Breast epithelium (tissue), 3 donors: ENCODE data around the gene PADI4.

Experiments used
- POLR2A ChIP-seq: fragments of 450-650 bp; IDR thresholded peaks from one replicate; pipeline ENCODE4 v1.6.1; 2016; ENCODE audit warnings: antibody characterized with exemption, mild to moderate bottlenecking, moderate library complexity
- POLR2AphosphoS5 ChIP-seq, 3 donors: sonication (generic); formaldehyde crosslinking; IDR thresholded peaks; one replicate each; pipeline ENCODE4 v1.6.1; 2017; ENCODE audit warnings: antibody characterized with exemption in 3 of 3
- TF ChIP-seq, protein P1 (sequence below), 3 donors: fragments of 450-650 bp; IDR thresholded peaks; one replicate each; pipeline ENCODE4 v1.5.1; 2016 to 2017; ENCODE audit warnings: antibody characterized with exemption in 3 of 3, mild to moderate bottlenecking in 3 of 3, moderate library complexity in 3 of 3

- TF ChIP-seq, protein P1, sequence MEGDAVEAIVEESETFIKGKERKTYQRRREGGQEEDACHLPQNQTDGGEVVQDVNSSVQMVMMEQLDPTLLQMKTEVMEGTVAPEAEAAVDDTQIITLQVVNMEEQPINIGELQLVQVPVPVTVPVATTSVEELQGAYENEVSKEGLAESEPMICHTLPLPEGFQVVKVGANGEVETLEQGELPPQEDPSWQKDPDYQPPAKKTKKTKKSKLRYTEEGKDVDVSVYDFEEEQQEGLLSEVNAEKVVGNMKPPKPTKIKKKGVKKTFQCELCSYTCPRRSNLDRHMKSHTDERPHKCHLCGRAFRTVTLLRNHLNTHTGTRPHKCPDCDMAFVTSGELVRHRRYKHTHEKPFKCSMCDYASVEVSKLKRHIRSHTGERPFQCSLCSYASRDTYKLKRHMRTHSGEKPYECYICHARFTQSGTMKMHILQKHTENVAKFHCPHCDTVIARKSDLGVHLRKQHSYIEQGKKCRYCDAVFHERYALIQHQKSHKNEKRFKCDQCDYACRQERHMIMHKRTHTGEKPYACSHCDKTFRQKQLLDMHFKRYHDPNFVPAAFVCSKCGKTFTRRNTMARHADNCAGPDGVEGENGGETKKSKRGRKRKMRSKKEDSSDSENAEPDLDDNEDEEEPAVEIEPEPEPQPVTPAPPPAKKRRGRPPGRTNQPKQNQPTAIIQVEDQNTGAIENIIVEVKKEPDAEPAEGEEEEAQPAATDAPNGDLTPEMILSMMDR (IDR thresholded peaks at IDR 0.05): no peak
- no peak for TF ChIP-seq POLR2A
- no peak for TF ChIP-seq POLR2AphosphoS5 (IDR thresholded peaks at IDR 0.05)
These were observed 6.5 kb downstream of the PADI4 start for GRCh38 chr1:17314491-17314971.
